ENCODE data around the gene FBXL13.

DNA sequence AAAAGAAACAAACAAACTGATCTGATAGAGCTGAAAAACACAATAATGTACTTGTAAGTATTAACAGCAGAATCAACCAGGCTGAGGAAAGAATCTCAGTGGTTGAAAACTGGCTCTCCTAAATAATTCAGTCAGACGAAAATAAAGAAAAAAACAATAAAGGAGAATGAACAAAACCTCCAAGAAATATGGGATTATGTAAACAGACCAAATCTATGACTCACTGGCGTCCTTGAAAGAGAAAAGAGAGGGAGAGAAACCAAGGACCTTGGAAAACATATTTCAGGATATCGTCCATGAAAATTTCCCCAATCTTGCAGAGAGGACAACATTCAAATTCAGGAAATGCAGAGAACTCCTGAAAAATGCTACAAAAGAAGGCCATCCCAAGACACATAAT lies 62.9 kb downstream of the FBXL13 start:
- TF ChIP-seq, protein P1, sequence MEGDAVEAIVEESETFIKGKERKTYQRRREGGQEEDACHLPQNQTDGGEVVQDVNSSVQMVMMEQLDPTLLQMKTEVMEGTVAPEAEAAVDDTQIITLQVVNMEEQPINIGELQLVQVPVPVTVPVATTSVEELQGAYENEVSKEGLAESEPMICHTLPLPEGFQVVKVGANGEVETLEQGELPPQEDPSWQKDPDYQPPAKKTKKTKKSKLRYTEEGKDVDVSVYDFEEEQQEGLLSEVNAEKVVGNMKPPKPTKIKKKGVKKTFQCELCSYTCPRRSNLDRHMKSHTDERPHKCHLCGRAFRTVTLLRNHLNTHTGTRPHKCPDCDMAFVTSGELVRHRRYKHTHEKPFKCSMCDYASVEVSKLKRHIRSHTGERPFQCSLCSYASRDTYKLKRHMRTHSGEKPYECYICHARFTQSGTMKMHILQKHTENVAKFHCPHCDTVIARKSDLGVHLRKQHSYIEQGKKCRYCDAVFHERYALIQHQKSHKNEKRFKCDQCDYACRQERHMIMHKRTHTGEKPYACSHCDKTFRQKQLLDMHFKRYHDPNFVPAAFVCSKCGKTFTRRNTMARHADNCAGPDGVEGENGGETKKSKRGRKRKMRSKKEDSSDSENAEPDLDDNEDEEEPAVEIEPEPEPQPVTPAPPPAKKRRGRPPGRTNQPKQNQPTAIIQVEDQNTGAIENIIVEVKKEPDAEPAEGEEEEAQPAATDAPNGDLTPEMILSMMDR (conservative IDR thresholded peaks at IDR 0.05; ENCODE audit: low read depth in 2 of 2) = no peak
- TF ChIP-seq STAT1 (IDR thresholded peaks at IDR 0.05; ENCODE audit: unreplicated experiment) (no peak), POLR2AphosphoS5 (IDR thresholded peaks at IDR 0.05; ENCODE audit: low read depth) (no peak), EZH2phosphoT487 (IDR thresholded peaks at IDR 0.05; ENCODE audit: unreplicated experiment) (no peak), REST (IDR thresholded peaks at IDR 0.05; ENCODE audit: unreplicated experiment) (no peak)

Data from GM23338 (cell line).